Activated naive CD4-positive, alpha-beta T cell treated with anti-CD3 and anti-CD28 coated beads for 36 hours (primary cell): ENCODE data around the gene SEMA4G. TPM values are rescaled to one million over a fixed set of nuclear protein-coding genes. Genes with fewer than 3 reads are reported as not detected.

Experiments
- CTCF ChIA-PET: fragments of 350-600 bp; sonication (Branson Sonifier 250); formaldehyde crosslinking; loops from one replicate; lab custom pipeline; 2021; ENCODE audit warnings: antibody characterized with exemption; lab: Charles Lee
- DNase-seq: peaks from one replicate; pipeline ENCODE4 v3.0.0-alpha.2; 2020
- H3K27ac Mint-ChIP-seq: one replicate; pipeline ENCODE4 v1.8.0; 2021; ENCODE audit warnings: mild to moderate bottlenecking, mixed read lengths
- H3K27me3 Mint-ChIP-seq: one replicate; pipeline ENCODE4 v1.8.0; 2021; ENCODE audit warnings: low read depth, mixed read lengths
- H3K36me3 Mint-ChIP-seq: one replicate; pipeline ENCODE4 v1.8.0; 2021; ENCODE audit warnings: low read depth, mixed read lengths
- H3K4me1 Mint-ChIP-seq: one replicate; pipeline ENCODE4 v1.8.0; 2021; ENCODE audit warnings: low read depth, mixed read lengths
- H3K4me3 Mint-ChIP-seq: one replicate; pipeline ENCODE4 v1.8.0; 2021; ENCODE audit warnings: mild to moderate bottlenecking, moderate library complexity, mixed read lengths
- H3K9me3 Mint-ChIP-seq: one replicate; pipeline ENCODE4 v1.8.0; 2021; ENCODE audit warnings: mixed read lengths
- intact Hi-C: fragments of 100-400 bp; cut with micrococcal nuclease; formaldehyde crosslinking; loops from one replicate; pipeline ENCODE4 v1.15.1; 2023
- total RNA-seq, 2 experiments: library from RNA; stranded (reverse); gene quantifications; one replicate each; pipeline ENCODE4 v1.2.3, GENCODE V29; 2021

Gene SEMA4G
- total RNA-seq, 2 experiments from 2014 or later: 0.48 to 0.59 TPM

DNA sequence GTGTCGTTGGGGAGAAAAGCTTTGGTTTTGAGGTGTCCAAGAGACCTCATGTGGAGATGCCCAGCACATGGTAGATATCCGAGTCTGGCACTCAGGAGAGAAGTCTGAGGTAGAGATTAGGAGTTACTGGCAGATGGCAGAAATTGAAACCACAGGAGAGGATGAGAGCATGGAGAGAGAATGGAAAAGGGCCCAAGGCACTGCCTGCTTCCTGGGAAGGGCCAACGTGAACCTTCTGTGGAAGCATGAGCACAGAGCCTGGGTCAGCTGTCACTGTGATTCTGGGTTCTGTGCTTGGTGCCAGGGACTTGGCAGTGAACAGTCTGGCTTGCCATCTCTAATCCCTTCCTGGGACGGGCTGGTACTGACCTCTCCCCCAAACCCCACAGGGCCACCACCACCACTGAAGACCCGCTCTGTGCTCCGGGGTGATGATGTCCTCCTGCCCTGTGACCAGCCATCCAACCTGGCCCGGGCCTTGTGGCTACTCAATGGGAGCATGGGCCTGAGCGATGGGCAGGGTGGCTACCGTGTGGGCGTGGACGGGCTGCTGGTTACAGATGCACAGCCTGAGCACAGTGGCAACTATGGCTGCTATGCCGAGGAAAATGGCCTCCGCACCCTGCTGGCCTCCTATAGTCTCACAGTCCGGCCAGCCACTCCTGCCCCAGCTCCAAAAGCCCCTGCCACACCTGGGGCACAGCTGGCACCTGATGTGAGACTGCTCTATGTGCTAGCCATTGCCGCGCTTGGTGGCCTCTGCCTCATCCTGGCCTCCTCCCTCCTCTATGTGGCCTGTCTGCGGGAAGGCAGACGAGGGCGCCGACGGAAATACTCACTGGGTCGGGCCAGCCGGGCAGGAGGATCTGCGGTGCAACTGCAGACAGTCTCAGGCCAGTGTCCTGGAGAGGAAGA, 13.9 kb downstream of the SEMA4G start:
- H3K9me3 Mint-ChIP-seq: no peaks in the 10 kb centered on the region
- intact Hi-C loops: no loop called here
- CTCF ChIA-PET: interaction anchor here (1.7 kb wide), 1 partner anchor 31 kb away, joined by 6 read pairs; no protein-coding TSS in a partner anchor
- no peaks in the 10 kb centered on the region for H3K27me3 Mint-ChIP-seq
- no peak for DNase-seq
- H3K4me1 Mint-ChIP-seq: peaks cover 24% of the 10 kb centered on the region
- H3K36me3 Mint-ChIP-seq: peaks cover 12% of the 10 kb centered on the region
- H3K4me3 Mint-ChIP-seq: no peak overlapping the region
- no peak overlapping the region for H3K27ac Mint-ChIP-seq

DNA sequence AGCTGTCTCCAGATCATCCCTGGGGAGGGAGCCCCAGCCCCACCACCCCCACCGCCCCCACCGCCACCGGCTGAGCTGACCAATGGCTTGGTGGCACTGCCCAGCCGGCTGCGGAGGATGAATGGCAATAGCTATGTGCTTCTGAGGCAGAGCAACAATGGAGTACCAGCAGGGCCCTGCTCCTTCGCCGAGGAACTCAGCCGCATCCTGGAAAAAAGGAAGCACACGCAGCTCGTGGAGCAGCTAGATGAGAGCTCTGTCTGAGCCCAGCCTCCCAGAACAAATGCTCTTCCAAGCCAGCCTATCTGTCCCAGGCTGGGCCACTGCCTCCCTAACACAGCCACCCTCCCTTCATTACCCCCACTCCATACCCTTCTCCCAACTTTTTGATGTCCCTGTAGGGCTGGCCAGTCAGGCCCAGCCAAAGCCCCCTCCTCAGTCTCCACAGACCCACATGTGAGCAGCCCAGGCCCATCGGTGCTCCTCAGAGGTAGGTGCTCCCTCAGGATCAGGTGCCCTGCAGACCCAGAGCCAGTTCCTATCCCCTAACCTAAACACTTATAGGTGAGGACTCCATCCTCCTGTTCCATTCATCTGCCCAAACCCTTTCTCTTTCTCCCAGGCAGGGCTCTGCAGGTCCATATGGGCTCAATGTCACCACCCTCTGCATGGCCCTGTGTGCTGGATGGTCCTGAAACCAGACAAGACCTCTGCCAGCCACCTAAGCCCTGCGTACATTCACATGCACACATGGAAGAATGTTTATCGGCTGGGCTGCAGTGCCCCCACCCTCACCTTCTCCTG, 14.8 kb downstream of the SEMA4G start:
- Mint-ChIP-seq H3K4me3 (no peak overlapping the region), H3K9me3 (no peaks in the 10 kb centered on the region), H3K27ac (no peak overlapping the region), H3K4me1 (peaks cover 33% of the 10 kb centered on the region), H3K36me3 (peaks cover 12% of the 10 kb centered on the region), H3K27me3 (no peaks in the 10 kb centered on the region)
- intact Hi-C loops: no loop called here
- CTCF ChIA-PET: interaction anchor here (1.7 kb wide), 1 partner anchor 30 kb away, joined by 6 read pairs; no protein-coding TSS in a partner anchor
- DNase-seq: no peak

DNA sequence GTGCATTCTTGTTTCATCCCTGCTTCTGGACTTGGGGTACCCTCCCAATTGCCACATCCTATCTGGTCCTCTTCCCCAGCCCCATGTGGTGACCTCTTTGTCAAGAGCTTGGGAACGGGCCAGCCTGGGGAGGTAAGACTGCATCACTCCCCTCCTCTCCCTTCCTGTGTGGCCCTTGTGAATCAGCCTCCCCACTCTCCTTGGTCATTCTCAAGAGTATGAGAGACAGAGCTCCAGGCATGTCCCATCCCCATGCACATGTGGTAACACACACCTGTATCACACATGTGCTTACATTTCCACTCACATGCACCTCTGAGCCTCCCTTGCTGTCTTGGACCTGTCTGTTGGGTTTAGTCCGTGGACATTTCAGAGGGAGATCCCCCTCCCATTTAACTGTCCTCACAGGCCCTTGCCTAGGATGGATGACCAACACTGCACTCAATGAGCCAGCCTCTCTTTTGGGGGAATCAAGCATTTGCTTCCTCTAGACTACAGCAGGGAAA, 15.4 kb downstream of the SEMA4G start:
- Mint-ChIP-seq H3K9me3 (no peaks in the 10 kb centered on the region), H3K36me3 (peaks cover 16% of the 10 kb centered on the region), H3K4me3 (no peak overlapping the region), H3K4me1 (peaks cover 40% of the 10 kb centered on the region), H3K27me3 (no peaks in the 10 kb centered on the region), H3K27ac (no peak overlapping the region)
- no peak for DNase-seq
- intact Hi-C loops: no loop called here
- CTCF ChIA-PET: interaction anchor here (0.5 to 1.3 kb wide), 3 partner anchors 15 to 63 kb away, joined by 3 read pairs; partner anchors contain the start of gene LZTS2

DNA sequence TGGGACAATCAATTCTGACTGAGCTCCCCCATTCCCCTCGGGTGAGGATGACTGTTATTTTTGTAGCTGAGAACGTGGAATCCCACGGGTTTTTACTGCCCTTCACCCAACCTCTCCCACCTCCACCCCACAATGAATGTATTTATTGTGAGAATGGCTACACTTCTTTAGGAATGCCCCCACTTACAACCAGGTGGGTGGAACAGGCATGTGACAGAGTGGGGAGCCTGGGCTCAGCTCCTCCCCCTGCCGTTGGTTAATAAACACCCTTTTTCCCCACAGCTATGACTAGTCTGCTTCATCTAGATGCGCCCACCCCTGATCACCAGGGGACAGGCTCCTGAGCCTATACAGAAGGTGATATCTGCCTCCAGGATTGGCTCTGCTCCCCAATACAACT, 16.0 kb downstream of the SEMA4G start:
- intact Hi-C loops: no loop called here
- Mint-ChIP-seq H3K27me3 (no peaks in the 10 kb centered on the region), H3K36me3 (peaks cover 17% of the 10 kb centered on the region), H3K4me3 (no peak overlapping the region), H3K27ac (peak overlapping the region; percentile 12), H3K4me1 (peaks cover 42% of the 10 kb centered on the region), H3K9me3 (no peaks in the 10 kb centered on the region)
- DNase-seq: no peak
- CTCF ChIA-PET: interaction anchor here (0.5 to 1.3 kb wide), 4 partner anchors 14 to 64 kb away, joined by 3 read pairs; partner anchors contain the start of gene LZTS2

DNA sequence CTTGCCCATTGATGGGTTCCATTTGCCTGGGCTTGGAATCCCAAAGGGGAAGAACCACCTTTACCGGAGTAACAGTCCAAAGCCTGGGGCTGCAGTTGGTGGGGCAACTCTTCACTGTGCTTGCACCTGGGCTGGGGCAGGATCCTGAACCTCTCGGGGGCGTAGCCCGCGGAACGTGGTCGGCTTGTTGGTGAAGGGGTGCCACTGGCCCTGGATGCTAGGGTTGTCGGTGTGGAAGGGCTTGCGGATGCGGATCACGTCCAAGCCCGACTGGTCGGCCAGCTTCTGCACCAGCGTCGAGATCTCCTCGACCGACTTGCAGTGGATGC, 17.3 kb downstream of the SEMA4G start:
- Mint-ChIP-seq H3K4me1 (peaks cover 51% of the 10 kb centered on the region), H3K27ac (no peak overlapping the region), H3K4me3 (peak overlapping the region; percentile 91), H3K27me3 (no peaks in the 10 kb centered on the region), H3K36me3 (peaks cover 30% of the 10 kb centered on the region), H3K9me3 (no peaks in the 10 kb centered on the region)
- no peak for DNase-seq
- CTCF ChIA-PET: interaction anchor here (0.9 to 5.7 kb wide), 3 partner anchors 11 to 55 kb away, joined by 3 to 33 read pairs (median 3); partner anchors contain the start of gene LZTS2
- intact Hi-C loops: loop anchor here (2.0 kb wide), 1 partner anchor 74 kb away; the partner anchor contains the start of gene SLF2

DNA sequence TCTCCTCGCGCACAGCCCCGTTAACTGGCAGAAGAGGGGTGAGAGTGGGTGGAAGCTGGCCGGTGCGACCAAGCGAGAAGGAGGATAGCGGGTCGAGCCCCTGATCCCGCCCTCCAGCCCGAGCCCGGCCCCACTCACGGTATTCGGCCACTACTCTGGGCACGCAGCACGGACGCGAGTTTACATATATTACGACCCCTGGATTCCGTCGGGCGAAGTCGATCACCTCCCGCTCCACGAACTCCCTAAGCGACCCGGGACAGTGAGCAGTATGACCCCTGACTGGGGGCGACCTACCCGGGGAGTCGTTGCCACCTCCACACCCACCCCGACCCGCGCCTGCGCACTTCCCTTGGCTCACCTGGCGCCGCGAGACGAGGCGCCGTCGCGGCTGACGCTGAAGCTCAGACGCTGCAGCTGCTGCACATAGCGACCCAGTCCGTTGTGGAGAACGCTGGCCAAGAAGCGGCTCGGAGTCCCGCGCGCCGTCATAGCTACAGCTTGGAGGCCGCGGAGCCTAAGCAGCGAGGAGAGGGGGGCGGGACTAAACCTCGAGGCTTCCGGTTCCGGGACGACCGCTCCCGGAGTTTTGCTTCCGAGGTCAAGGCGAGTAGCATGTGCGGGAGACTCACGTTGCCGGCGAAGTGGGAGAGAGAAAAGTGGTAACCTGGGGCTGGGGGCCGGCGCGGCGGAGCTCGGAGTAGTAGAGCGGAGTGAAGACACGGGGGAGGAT, 17.8 kb downstream of the SEMA4G start, which contains the start of the genes MRPL43 and TWNK:
TSS of gene MRPL43 (minus strand) at position 546 of the 733 bp plus-strand sequence. CDS start at position 492, 54 bp downstream.
TSS of gene TWNK (plus strand) at position 592 of the 733 bp plus-strand sequence. CDS start 668 bp downstream, outside the sequence.
- Mint-ChIP-seq H3K9me3 (no peaks in the 10 kb centered on the region), H3K27ac (peak within 1 kb of the TSS; percentile 72), H3K27me3 (no peaks in the 10 kb centered on the region), H3K4me3 (peak within 1 kb of the TSS; percentile 91), H3K4me1 (peaks cover 51% of the 10 kb centered on the region), H3K36me3 (peaks cover 28% of the 10 kb centered on the region)
- CTCF ChIA-PET: interaction anchor here (5.7 kb wide), 1 partner anchor 11 kb away, joined by 33 read pairs; the partner anchor contains the start of gene LZTS2
- peak; percentile 91 for DNase-seq
- intact Hi-C loops: loop anchor here (1.0 to 2.0 kb wide), 3 partner anchors 10 to 74 kb away; partner anchors contain the start of genes PDZD7, SFXN3 and SLF2

DNA sequence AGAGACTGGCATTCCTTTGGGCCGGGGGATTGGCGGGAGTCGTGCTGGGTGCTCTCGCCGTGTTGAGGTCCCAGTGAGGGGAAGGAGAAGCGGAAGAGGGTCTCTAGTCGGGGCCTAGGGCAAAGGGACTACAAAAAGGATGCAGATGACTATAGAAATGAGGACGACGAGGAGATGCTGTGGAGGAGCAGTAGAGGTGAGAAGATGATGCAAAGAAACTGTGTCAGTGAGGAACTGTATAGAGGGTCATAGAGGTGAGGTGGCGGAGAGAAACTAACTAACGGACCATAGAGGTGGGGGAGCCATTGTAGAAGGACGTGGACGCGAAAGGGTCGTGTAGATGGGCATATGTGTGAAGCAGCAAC, 18.4 kb downstream of the SEMA4G start:
- DNase-seq: no peak
- peaks cover 51% of the 10 kb centered on the region for H3K4me1 Mint-ChIP-seq
- peaks cover 28% of the 10 kb centered on the region for H3K36me3 Mint-ChIP-seq
- peak overlapping the region; percentile 91 for H3K4me3 Mint-ChIP-seq
- H3K27me3 Mint-ChIP-seq: no peaks in the 10 kb centered on the region
- intact Hi-C loops: loop anchor here (1.0 to 2.0 kb wide), 3 partner anchors 10 to 75 kb away; partner anchors contain the start of genes PDZD7, SFXN3 and SLF2
- CTCF ChIA-PET: interaction anchor here (5.7 kb wide), 1 partner anchor 10 kb away, joined by 33 read pairs; the partner anchor contains the start of gene LZTS2
- no peaks in the 10 kb centered on the region for H3K9me3 Mint-ChIP-seq
- peak overlapping the region; percentile 72 for H3K27ac Mint-ChIP-seq

DNA sequence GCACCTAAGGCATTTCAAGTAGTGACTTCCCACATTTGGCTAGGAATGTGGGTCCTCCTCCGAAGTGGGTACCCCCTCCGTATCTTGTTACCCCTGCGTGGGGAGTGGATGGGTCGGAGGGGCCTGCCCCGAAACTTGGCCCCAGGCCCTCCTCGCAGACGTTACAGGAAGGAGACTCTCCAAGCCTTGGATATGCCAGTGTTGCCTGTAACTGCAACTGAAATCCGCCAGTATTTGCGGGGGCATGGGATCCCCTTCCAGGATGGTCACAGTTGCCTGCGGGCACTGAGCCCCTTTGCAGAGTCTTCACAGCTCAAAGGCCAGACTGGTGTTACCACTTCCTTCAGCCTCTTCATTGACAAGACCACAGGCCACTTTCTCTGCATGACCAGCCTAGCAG, 18.9 kb downstream of the SEMA4G start:
- no peaks in the 10 kb centered on the region for H3K27me3 Mint-ChIP-seq
- DNase-seq: no peak
- H3K36me3 Mint-ChIP-seq: peaks cover 28% of the 10 kb centered on the region
- H3K27ac Mint-ChIP-seq: no peak overlapping the region
- peak overlapping the region; percentile 91 for H3K4me3 Mint-ChIP-seq
- intact Hi-C loops: no loop called here
- no peaks in the 10 kb centered on the region for H3K9me3 Mint-ChIP-seq
- H3K4me1 Mint-ChIP-seq: peaks cover 51% of the 10 kb centered on the region
- CTCF ChIA-PET: interaction anchor here (2.1 to 5.7 kb wide), 2 partner anchors 10 to 26 kb away, joined by 6 to 33 read pairs; partner anchors contain the start of gene LZTS2

DNA sequence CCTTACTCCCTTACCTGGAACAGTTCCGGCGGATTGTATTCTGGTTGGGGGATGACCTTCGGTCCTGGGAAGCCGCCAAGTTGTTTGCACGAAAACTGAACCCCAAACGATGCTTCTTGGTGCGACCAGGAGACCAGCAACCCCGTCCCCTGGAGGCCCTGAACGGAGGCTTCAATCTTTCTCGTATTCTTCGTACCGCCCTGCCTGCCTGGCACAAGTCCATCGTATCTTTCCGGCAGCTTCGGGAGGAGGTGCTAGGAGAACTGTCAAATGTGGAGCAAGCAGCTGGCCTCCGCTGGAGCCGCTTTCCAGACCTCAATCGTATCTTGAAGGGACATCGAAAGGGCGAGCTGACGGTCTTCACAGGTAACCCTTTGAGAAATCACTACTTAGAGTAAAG, 19.8 kb downstream of the SEMA4G start:
- Mint-ChIP-seq H3K27me3 (no peaks in the 10 kb centered on the region), H3K27ac (no peak overlapping the region), H3K9me3 (no peaks in the 10 kb centered on the region), H3K4me3 (peak overlapping the region; percentile 41), H3K36me3 (peaks cover 31% of the 10 kb centered on the region), H3K4me1 (peaks cover 51% of the 10 kb centered on the region)
- no peak for DNase-seq
- intact Hi-C loops: no loop called here
- CTCF ChIA-PET: interaction anchor here (2.1 to 5.7 kb wide), 2 partner anchors 9 to 25 kb away, joined by 6 to 33 read pairs; partner anchors contain the start of gene LZTS2

DNA sequence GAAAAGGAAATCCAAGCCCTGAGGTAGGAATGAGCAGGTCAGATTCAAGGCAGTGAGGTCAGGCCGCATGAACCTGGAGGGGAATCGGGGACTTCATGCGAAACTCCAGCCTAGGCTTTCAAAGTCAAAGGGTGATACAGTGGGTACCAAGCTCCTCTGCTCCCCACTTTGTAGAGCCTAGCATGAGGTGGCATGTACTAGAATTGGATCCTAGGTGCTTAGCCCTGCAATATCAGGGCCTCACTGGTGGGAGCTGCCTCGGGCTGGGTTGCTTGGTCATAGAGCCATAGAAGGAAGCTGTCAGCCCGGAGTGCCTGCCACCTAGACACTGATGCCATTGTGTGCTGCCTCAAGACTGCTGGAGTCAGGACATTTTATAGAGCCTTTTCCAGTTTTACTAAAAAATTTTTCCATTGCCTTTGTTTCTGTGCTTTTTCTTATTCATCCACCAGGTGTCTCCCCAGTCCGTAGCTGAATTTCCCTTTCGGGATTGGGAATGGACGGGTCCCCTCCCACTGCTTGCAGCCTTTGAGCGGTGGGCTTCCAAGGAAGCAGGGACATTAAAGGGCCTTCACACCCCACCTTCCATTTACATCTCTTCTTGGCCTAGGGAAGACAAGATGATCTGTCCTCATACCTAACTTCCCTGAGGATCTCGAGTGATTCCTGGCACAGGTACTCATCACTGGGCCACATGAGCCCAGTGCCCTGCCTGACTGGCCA, 24.8 kb downstream of the SEMA4G start:
- H3K36me3 Mint-ChIP-seq: peaks cover 28% of the 10 kb centered on the region

More for the DNA sequence above, 24.8 kb downstream of the SEMA4G start:
- CTCF ChIA-PET: interaction anchor here (1.1 to 1.4 kb wide), 2 partner anchors 9 to 17 kb away, joined by 3 to 5 read pairs; no protein-coding TSS in a partner anchor
- H3K27me3 Mint-ChIP-seq: no peaks in the 10 kb centered on the region
- peaks cover 32% of the 10 kb centered on the region for H3K4me1 Mint-ChIP-seq
- no peaks in the 10 kb centered on the region for H3K9me3 Mint-ChIP-seq
- intact Hi-C loops: no loop called here
- no peak overlapping the region for H3K4me3 Mint-ChIP-seq
- no peak for DNase-seq
- peak overlapping the region; percentile 43 for H3K27ac Mint-ChIP-seq
